Endothelial cell (in vitro differentiated cells): ENCODE measurements around the gene CCDC171. TPM values are rescaled to one million over a fixed set of nuclear protein-coding genes. Genes with fewer than 3 reads are reported as not detected.

Experiments
- DNase-seq: peaks from one replicate; pipeline ENCODE4 v3.0.0; 2021; ENCODE audit warnings: low spot score
- H3K27ac Mint-ChIP-seq: one replicate; pipeline ENCODE4 v1.8.0; 2021; ENCODE audit warnings: mixed read lengths, inconsistent platforms; ENCODE audit not compliant: unreplicated experiment
- H3K27me3 Mint-ChIP-seq: one replicate; pipeline ENCODE4 v1.8.0; 2021; ENCODE audit warnings: mild to moderate bottlenecking, moderate library complexity, mixed read lengths, inconsistent platforms; ENCODE audit not compliant: unreplicated experiment
- H3K36me3 Mint-ChIP-seq: one replicate; pipeline ENCODE4 v1.8.0; 2021; ENCODE audit warnings: mild to moderate bottlenecking, low read depth, mixed read lengths, inconsistent platforms; ENCODE audit not compliant: unreplicated experiment
- H3K4me1 Mint-ChIP-seq: one replicate; pipeline ENCODE4 v1.8.0; 2021; ENCODE audit warnings: mild to moderate bottlenecking, mixed read lengths, inconsistent platforms; ENCODE audit not compliant: unreplicated experiment
- H3K4me3 Mint-ChIP-seq: one replicate; pipeline ENCODE4 v1.8.0; 2021; ENCODE audit warnings: mild to moderate bottlenecking, mixed read lengths, inconsistent platforms; ENCODE audit not compliant: unreplicated experiment
- H3K9me3 Mint-ChIP-seq: one replicate; pipeline ENCODE4 v1.8.0; 2021; ENCODE audit warnings: mixed read lengths, inconsistent platforms; ENCODE audit not compliant: unreplicated experiment
- total RNA-seq: library from RNA; stranded (reverse); fragmentation: NEBNext Ultra II Directional; extraction: Animal tissue kit (Norgen Biotek cat#: 25700); gene quantifications from one replicate; pipeline ENCODE4 v1.2.1, GENCODE V29; 2021; ENCODE audit not compliant: unreplicated experiment
- TF ChIP-seq, protein P1 (sequence below): fragments of 200-600 bp; sonication (generic); IDR thresholded peaks from one replicate; pipeline ENCODE4 v1.5.0; 2021; ENCODE audit warnings: antibody characterized with exemption; ENCODE audit not compliant: unreplicated experiment

The CCDC171 gene
- total RNA-seq, 1 donor from 2014 or later = 6.5 TPM

DNA sequence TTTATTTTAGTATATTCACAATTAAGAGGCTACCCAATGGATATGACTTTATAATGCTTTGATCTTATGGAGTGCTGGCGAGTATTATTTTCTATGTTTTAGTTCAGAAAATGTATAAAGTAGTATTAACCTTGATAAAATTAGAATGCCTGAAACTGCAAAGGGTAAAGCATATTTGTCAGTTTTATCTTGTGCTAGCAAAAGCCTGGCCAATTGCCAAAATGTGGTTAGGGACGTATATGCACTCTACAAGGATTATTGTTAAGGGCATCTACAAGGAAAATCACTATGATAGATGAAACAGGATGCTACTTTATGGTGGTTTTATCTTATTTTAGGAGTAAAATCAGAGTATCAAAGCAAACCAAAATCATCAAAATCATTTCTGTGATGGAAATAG is 281.7 kb downstream of the CCDC171 start:
- H3K27me3 Mint-ChIP-seq = no peaks in the 10 kb centered on the region
- H3K9me3 Mint-ChIP-seq = no peaks in the 10 kb centered on the region
- no peak for DNase-seq
- no peaks in the 10 kb centered on the region for H3K4me1 Mint-ChIP-seq
- H3K36me3 Mint-ChIP-seq = no peaks in the 10 kb centered on the region
- H3K27ac Mint-ChIP-seq = no peak overlapping the region
- H3K4me3 Mint-ChIP-seq = no peak overlapping the region
- TF ChIP-seq, protein P1, sequence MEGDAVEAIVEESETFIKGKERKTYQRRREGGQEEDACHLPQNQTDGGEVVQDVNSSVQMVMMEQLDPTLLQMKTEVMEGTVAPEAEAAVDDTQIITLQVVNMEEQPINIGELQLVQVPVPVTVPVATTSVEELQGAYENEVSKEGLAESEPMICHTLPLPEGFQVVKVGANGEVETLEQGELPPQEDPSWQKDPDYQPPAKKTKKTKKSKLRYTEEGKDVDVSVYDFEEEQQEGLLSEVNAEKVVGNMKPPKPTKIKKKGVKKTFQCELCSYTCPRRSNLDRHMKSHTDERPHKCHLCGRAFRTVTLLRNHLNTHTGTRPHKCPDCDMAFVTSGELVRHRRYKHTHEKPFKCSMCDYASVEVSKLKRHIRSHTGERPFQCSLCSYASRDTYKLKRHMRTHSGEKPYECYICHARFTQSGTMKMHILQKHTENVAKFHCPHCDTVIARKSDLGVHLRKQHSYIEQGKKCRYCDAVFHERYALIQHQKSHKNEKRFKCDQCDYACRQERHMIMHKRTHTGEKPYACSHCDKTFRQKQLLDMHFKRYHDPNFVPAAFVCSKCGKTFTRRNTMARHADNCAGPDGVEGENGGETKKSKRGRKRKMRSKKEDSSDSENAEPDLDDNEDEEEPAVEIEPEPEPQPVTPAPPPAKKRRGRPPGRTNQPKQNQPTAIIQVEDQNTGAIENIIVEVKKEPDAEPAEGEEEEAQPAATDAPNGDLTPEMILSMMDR = no peak

DNA sequence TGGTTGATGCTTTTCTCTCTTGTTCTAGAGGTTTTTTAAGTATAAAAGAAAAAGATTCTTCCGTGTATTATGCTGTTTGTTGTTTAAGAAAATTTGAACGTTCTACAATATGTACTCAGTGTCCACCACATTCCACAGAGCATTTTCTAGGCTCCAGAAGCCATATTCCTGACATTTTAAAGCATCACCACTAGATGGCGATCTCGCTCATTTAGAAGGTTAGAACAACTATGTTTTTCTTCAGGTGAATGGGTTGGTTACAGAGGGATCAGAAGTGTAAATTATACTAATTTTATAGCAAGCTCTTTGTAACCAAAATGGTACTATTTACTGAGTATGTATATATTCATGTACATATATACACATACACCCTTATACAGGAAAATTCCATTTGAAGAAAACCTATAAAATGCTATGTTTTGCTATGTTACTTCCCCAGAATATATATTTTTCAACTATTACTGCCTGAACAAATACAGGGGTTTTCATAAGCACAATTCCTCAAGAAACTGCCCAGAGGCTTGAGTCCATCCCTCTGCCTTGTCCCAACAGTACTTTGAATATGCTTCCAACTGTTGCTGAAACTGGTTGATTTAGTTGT is 284.3 kb downstream of the CCDC171 start:
- H3K36me3 Mint-ChIP-seq = no peaks in the 10 kb centered on the region
- H3K27me3 Mint-ChIP-seq = no peaks in the 10 kb centered on the region
- no peak overlapping the region for H3K27ac Mint-ChIP-seq
- no peak overlapping the region for H3K4me3 Mint-ChIP-seq
- DNase-seq = peak; percentile 49
- no peaks in the 10 kb centered on the region for H3K4me1 Mint-ChIP-seq
- TF ChIP-seq, protein P1 = peak; percentile 86
- no peaks in the 10 kb centered on the region for H3K9me3 Mint-ChIP-seq

DNA sequence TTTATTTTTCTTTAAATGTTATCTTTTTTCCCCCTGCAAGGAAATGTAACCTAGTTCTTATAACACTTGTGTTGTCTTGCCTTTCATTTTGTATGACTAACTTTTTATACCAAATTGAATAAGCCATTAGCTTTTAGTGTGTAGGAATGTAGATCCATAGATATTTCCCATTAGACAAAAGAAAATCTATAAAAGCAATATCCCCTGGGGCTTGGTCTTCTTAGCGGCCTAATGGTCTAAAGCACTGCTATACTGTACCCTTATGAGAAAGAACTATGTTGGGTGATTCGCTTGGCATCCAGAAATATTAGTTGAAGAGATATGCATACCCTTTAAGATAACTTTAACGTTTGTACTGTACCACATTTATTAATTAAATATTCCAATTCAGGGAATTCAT is 289.2 kb downstream of the CCDC171 start:
- Mint-ChIP-seq H3K4me1 (no peaks in the 10 kb centered on the region), H3K36me3 (no peaks in the 10 kb centered on the region), H3K4me3 (no peak overlapping the region), H3K27ac (no peak overlapping the region), H3K9me3 (no peaks in the 10 kb centered on the region), H3K27me3 (no peaks in the 10 kb centered on the region)
- no peak for DNase-seq
- TF ChIP-seq, protein P1 = no peak

DNA sequence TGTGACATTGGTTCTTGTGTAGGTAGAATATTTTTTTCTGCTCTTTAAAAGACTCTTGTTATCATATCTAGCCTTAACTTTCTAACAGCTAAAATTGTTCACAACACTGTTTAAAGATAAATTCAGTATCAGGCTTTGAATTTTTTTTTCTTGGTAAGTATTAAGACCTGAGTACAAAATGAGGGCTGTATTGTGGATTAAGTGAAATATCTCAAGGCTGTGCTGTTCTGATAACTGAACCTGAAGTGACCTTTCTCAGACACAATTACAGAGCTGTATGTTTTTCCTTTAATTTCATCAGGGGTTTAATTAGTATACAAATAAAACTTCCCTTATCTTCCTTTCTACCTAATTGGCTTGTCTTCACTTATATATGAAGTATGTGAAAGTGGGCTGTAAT is 290.5 kb downstream of the CCDC171 start:
- H3K27ac Mint-ChIP-seq = no peak overlapping the region

DNA sequence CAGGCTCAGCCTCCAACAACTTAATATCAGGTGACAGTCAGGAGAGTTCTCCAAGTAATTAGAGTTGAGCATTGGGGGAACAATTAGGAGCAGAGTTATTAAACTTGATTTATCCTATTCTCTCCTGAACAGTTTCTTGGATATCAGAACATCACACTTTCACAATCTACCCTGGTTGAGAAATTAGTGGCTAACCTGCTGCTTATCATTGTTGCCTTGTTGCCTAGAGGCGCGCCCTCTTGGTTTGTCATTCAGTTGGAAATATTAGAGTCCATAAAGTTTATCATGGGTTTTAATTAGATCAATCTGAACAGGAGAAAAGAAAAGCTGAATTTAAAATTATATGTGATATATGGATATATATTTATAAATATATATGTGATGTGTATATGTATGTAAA is 291.1 kb downstream of the CCDC171 start:
- no peak for DNase-seq
- TF ChIP-seq, protein P1 = no peak
- Mint-ChIP-seq H3K4me1 (no peaks in the 10 kb centered on the region), H3K27ac (no peak overlapping the region), H3K27me3 (no peaks in the 10 kb centered on the region), H3K9me3 (no peaks in the 10 kb centered on the region), H3K4me3 (no peak overlapping the region), H3K36me3 (no peaks in the 10 kb centered on the region)

More for the DNA sequence above, 290.5 kb downstream of the CCDC171 start:
- no peak for DNase-seq
- TF ChIP-seq, protein P1 = no peak
- no peaks in the 10 kb centered on the region for H3K9me3 Mint-ChIP-seq
- H3K36me3 Mint-ChIP-seq = no peaks in the 10 kb centered on the region
- H3K4me3 Mint-ChIP-seq = no peak overlapping the region
- no peaks in the 10 kb centered on the region for H3K4me1 Mint-ChIP-seq
- H3K27me3 Mint-ChIP-seq = no peaks in the 10 kb centered on the region
